Stimulated activated CD8-positive, alpha-beta memory T cell treated with anti-CD3 and anti-CD28 coated beads, Interleukin-4, amount 100 ng/mL, for 48 hours (primary cell): ENCODE data around the gene NFIL3.

Experiments
- DNase-seq: peaks from one replicate; pipeline ENCODE4 v3.0.0-alpha.2; 2020

The NFIL3 gene

DNA sequence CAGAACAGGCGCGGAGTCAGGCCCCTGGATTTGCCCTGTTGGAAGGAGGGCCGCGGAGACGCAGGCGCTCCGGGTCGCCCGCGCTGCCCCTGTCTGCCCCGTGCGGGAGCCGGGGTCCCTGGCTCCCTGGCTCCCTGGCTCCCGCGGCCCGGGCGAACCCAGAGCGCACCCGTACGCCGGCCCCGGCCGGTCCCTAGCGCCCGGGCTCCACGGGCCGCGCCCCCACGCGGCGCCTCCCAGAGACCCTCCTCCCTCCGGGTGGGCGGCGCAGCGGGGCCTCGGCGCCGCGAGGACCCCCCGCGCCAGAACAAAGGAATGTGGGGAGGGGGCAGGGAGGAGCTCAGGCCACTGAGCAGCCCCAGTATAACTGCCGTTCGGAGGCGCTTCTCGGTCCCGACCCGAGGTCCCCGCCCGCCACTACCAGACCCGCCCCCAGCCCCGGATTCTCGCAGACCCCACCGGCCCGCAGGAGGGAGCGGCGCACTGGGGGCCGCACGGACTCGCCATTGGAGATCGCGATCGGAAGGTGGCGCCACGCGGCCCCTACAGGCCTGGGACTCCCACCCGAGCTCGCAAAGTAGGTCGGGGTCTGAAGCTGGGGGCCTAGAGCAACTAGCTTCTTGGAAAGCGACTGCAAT, 2.4 kb downstream of the NFIL3 start:
- DNase-seq, result peak; percentile 62

DNA sequence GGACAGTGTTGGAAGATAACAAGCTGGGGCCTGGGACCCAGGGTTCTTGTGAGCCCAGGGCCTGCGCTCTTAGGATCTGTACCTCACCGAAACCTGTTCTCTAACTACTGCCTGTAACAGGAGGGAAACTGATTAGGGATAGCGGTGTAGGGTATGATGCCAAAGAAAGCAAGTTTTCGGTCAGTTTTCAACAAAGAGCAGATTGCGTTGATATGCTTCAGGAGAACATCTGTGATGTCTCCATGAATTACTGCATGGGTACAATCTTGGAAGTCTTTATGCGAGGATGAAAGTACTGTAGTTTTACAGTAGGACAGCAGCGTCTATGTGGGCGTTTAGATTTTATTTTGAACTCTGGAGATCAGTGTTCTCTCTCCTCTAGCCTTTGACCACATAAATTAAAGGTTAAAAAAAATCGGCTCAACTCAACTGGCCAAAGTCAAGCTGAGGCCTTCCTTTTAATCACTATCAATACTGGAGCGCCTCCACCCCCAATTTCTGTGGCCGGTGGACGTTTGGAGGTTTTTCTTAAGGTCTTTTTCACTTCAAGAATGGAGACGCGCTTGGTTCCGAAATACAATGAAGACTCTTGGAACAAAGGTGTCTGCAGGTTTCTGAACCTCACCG, 3.0 kb downstream of the NFIL3 start:
- DNase-seq, result no peak

DNA sequence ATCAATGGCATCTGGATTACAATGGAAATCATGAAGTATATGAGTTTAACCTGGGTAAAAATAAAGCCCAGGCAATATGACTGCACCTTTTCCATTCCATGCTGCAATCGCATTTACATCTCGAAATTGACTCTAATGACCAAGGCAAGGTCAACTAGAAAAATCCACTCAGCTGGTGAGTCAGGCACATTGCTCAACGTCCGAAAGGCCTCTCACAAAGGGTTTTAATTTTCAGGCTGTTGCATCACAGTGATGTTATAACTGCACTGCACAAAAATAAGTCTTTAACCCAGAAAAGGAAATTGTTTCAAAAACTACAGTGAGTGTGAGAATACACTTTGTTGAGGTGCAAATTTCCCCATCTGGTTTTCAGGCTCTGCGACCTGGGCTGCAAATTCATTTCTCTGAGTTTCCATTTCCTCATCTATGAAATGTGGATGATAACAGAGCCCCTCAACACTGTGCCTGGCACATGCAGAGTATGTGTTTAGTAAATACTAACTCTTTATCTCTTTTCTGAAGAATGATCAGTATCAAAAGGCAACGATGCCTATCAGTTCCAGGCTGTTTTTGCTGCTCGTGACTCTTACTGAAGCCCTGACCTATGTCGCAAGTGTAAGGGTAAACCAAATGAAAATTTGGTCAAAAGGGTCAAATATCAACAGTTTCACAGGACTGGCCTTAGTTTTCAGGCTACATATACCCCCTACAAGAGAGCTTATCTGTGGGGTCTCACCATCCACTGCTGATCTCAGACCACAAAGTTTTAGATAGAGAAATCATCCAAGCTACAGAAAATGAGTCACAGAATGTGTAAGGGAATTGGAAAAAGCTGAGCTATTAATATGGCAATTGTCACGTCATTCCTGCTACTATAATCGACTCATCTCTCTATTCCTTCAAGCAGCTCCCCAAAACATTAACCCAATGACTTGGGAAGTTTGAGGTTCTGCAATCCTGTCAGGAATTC, 4.1 kb downstream of the NFIL3 start:
- peak; percentile 72 for DNase-seq

DNA sequence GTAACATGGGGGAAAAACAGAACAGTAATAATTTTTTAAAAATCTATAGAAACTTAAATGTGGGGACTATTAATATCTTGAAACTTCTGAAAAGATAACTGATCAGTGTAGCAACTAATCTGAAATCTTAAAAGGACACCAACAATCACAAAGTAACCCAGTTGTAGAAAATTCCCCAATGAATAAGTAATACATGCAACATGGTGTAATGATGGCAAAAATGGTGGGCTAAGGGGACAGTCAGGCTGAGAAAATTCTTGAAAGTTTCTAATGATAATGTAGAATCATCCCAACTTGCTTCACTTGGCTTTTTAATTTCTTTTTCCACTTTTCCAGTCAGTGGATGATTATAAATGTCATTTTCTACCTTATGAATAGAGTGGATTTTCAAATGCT, 5.4 kb downstream of the NFIL3 start:
- no peak for DNase-seq

DNA sequence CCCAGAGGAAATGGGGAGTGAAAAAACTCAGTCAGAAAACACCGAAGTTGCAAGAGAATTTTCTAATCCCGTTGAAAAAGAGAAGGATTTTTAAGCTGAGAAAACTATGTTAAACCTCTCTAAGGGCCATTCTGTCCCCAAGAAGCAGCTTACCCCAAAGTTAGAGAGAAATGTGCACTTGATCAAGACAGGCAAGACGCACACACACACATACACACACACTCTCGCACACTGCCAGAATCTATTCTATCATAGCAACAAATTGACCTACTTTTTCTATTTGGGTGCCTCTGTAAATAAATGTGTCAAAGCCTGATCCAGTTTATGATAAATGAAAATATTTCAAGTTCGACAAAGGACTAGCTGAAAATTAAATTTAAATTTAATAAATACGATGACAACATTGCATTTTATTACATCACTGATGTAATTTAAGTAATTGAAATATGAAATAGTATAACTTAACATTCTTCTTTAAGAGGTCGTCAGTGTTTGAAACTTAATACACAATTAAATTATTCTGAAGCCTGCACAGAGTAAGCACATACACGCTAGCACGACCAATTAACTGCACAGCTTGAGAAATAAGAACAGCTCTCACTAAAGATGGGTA, 5.9 kb downstream of the NFIL3 start:
- no peak for DNase-seq

DNA sequence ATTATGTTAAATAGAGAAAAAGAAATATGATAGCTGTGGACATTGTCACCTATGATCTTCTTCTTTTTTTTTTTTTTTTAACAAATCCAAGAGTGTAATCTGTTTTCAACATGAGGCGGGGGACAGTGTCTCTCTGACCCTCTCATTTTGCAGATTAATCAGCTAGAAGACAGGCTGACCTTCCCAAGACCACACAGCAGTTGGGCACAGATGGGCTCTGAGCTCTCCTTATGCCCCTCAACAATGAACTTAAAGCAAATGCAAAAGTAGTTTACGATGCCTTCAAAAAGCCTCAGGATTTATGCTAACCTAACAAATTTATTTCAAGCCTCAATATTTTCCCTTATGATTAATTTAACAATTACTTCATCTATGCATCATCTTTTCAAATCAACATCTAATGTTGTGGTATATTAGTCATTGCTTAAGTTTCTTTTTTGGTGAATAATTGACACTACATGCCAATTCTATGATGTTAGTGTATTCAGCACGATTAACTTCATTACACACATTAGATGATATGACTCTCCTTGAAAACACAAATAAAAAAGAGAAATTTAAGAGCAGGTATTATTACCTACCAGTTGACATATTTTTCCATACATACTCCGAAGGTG, 7.4 kb downstream of the NFIL3 start:
- DNase-seq, result no peak

DNA sequence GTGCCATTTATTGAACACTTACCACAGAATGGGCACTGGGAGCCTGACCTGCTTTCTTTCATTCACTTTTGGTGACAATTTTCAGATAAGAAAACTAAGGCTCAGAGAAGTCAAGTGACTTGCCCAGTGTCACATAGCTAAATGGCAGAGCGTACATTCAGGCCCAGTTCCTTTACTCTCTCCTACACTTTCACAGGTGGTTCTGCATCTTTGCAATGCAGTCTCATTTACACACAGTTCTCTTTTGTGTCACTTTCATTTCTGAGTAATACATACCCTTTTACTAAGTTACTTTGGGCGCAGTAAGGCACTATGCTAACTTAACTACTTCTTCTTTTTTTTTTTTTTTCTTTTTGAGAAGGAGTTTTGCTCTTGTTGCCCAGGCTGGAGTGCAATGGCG, 8.3 kb downstream of the NFIL3 start:
- no peak for DNase-seq

DNA sequence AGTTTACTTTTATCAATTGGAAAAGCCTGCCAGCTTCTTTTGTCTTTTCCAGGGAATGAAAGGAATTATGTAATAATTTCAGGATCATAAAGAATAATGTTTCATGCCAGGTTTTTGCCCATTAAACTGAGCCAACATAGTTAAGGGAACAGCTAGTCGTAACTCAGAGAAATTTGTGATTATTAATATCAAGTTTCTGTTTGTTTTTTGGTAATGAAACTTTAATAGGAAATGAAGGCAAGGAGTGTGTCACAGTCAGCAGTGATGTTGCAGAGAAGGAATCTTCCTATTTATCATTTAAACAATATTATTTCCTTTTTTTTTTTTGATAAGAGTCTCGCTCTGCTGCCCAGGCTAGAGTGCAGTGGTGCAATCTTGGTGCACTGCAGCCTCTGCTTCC, 10.7 kb downstream of the NFIL3 start:
- DNase-seq, result no peak

DNA sequence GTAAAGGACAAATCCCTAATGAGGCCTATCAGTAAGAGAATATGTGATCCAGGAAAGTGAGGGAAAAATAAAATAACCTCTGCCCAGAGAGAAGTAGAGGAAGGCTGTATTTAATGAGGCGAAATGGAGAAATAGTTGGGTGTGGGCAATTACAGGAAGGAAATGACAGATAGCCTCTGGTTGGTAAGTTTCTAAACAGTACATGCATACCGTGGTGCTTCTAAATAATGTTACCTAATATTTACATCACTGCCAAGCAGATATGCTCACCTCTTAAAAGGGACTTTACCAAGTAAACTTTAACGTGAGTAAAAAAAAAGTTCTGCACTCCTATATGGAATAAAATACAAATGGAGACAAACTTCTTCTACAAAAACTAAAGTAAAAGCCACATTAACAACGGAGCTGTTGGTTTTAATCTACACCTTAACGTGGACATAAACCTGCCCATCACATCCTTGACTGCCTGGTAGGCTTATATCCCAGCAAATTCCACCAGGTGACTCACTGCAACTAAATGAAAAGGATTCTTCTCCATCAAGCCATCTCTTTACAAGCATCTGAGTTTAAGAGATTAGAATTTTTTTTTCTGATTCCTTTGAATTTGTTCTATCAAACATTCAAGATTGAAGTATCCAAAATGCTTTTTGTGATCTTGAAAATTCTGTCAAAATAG, 12.4 kb downstream of the NFIL3 start:
- no peak for DNase-seq

DNA sequence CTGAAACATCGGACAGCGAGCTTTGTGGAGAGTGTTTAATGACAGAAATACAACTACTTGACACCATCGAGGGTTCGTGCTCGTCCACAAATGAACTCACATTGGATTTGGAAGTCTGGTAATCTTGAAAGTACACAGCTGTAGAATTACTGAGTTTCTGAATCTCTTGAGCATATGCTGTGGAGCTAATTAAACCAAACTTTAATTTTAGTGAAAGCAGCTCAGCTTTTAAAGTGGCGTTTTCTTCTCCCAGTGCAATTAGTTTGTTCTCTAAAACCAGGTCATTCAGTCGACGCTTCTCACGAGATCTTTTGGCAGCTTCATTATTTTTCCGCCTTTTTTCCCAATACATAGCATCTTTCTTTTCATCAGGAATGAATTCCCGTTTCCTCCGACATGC, 13.5 kb downstream of the NFIL3 start:
- DNase-seq, result no peak

DNA sequence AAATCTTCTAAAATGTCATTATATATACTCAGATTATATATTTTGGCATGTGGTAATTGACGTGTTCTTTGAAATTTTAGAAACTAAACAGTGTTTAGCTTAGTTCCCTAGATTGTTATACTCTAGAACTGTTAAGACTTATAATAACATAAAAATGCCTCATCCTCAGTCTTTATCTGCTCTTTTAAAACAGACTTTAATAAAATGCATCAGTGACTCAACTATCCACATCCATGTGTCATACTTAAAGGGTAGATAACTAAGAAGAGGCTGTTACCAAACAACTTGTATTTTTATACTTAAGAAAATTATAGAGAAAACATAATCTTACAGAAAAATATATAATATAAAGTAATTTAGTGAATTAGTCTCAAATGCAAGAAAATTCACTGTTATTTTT, 15.2 kb downstream of the NFIL3 start:
- DNase-seq, result no peak

DNA sequence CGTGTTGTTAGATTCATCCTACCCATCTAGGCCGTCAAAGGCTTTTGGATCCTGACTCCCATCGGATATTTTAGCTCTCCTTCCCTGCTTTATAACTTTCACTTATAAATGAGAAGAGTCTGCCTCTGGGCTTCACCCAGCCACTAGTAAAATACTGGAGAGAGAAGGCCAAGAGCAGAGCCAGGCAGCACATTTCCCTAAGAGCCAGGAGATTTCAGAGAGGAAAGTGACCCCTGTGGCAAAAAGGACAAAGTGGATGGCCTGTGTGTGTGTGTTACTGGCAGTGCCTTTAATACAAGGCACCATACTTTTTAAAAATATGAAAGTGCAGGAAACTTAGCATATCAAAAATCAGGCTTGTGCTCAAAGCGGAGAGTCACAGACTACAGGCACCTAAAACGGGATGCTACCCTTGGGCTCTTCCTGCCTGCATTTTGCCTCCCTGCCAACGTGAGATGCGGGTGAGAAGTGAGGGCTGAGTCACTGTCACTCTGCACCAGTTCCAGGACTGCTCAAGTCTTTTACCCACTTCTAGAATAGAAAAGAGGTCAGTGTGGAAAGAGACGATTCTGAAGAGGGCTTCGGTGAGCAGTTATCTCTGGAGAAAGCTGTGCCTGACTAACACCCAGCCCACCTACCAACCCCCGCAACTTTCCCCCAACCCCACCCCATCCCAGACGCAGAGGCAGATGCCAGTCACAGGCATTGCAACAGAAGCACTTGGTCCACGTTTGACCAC, 15.9 kb downstream of the NFIL3 start:
- DNase-seq, result no peak

DNA sequence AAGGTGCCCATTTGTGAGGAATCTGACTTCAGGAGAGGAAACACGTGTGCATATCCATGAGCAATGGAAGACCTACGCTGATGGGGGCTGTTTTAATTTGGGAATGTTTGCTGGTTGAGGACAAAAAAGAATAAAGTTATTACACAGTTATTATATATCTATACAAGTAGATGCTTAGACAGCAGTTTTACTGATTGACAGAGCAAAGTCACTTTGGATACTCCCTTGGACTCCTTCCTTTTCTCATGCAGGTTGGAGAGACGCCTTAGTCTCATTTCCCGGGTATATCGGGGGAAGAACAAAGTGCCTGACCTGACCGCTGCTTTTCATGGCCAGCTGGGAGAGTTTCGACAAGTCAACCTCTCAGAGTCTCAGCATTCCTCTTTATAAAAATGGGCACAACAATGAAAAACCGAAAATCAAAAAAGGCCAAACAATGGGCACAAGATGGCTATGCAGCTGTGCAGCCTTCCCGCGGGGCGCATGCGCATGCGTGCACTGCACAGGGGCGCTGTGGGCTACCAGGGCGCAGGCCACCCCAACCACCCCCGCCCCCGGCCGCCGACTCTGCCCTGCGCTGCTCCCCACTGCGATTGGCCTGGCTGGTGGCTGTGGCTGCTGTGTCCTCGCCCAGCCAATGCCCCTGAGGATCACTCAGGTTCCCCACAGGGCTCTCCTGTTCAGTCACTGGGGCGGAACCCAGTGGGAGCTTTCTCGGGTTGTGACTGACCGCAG, 18.1 kb downstream of the NFIL3 start:
- no peak for DNase-seq

DNA sequence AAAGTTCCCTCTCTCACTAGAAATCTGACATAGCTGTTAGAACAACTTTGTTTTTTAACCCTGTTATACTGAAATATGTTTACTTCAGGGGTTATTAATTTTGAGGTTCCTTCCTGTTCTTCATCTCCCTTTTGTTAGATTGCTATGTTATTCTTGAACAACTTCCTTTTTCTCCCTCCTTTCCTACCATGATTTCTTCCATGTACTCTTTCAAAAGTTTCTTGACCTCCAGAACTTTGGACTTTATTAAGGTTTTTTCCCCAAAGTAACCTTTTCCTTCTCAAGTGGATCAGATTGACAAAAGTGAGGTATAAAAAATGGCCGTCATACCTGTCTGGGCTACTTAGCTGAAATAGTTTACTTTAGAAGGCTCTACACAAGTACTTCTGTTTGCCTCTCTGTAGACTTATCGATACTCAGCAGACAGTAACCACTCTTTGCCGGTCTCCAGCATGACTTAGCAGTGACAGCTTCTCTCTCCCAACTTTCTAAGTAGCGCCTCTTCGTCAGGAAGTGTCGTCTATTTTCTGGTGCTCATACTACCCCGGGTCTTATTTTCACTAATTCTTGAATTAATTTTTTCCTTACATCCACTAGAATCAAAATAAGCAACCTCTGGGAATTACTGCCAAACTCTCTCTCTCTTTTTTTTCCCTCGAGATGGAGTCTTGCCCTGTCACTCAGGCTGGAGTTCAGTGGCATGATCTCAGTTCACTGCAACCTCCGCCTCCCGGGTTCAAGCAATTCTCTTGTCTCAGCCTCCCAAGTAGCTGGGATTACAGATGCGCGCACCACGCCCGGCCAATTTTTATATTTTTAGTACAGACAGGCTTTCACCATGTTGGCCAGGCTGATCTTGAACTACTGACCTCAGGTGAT, 19.7 kb downstream of the NFIL3 start:
- no peak for DNase-seq

DNA sequence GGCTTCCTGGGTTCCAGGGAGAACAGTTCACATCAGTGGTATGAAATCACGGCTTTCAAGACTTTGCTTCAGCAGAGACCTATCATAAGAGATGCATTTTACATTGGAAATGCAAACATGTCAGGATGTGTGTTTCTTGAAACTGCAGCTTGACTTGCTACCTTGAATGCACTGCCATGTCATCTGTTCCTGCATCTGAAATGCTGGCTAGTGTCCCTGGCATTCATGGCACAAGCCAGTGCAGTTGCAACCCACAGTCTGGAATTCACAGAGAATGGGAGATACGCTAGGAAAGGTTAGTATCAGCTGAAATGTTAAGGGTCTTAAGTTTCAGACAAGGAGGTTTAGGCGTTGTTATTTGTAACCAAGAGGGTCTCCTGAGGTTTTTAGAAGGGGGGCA, 24.7 kb downstream of the NFIL3 start:
- DNase-seq, result no peak

DNA sequence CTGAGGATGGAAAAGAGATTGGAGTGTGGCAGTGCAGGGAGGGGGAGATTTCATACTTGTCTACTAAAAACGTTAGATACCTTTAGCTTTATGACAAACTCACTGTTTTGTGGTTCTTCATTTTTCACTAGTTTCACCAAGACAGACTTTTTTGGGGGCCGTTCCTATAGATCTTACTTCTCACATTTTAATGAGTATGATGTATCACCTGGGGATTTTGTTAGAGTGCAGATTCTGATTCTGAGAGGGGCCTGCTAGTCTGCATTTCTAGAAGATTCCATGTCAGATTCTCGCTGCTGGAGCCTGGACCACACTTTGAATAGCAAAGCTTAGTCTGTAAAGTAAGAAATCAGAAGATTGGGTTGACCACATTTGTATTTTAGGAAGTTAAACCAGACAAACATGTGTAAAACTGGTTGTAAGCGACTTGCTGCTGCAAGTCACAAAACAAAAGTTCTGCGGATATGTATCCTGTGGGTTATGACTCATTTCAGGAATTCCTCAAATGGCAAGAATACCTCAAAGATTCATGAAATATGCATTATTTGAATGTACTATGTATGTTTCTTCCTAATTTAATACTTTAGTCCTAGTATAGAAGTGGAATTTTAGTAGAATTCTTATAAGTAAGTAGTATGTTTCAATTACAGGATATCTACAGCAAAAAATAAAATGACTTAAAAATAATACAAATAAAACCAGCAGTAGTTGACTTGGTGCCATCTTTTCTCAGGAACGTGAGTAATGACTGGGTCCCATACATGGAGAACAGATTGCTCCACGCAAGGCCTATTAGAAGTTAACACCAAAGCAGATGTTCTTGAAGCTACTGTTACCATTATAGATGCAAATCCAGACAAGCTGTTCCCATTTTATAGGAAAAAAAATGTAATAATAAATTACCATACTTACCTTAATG, 27.8 kb downstream of the NFIL3 start:
- no peak for DNase-seq

DNA sequence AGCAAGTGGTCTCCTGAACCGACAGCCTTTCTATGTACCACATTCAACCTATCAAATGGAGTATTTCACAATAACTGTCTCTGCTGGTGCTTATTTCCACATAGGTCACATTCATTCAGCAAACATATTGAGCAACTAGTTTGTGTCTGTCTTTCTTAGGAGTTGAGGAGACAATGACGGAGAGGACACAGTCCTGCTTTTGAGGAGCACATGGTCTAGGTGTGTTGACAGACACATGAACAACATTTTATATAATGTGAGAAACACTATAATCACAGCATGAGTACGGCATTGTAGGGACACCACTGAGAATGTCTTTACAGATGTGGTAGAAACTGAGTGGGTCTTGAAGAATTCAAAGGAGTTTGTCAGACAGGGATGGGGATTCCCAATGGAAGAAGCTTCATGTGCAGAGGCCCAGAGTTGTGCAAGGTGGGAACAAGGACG, 28.5 kb downstream of the NFIL3 start:
- no peak for DNase-seq

DNA sequence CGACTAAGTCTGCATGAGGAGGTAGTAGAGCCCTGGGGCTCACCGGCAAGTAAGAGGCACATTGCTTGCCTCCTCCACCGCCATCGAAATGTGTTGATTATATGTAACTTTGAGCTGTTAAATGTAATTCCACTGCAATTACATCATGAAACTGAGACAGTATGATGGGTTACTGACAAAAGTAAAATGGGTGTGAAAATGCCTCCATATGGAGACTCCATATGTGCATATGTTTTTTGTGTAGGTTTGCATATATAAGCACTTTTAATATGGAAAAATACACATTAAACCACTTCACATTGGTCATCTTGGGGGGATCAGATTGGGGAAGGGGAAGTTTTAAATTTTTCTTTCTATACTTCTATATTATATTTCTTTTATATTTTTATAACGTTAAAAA, 29.8 kb downstream of the NFIL3 start:
- DNase-seq, result no peak

DNA sequence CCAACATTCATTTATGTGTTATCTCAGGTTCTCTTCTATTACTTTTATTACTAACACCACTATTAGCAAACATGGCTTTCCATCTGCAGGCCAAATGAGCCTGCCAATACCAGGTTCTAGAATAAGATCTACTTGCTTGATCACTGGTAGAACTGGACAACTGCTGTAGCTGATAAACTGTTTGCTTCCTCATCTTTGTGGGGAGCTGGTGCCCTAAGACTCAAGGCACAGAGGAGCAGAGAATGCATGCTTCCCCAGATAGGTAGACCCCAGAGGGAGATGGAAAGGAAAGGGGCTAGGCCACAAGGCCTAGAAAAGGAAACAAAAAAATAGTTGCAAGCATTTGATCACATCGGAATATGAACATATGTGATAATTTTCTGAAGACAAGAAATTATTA, 31.2 kb downstream of the NFIL3 start:
- DNase-seq, result no peak
